Endothelial cell (in vitro differentiated cells): ENCODE results near the gene SEPTIN5. TPM values are rescaled to one million over a fixed set of nuclear protein-coding genes. Genes with fewer than 3 reads are reported as not detected.

ENCODE experiments used
- DNase-seq: peaks from one replicate; pipeline ENCODE4 v3.0.0; 2021; ENCODE audit warnings: low spot score
- H3K27ac Mint-ChIP-seq: one replicate; pipeline ENCODE4 v1.8.0; 2021; ENCODE audit warnings: mixed read lengths, inconsistent platforms; ENCODE audit not compliant: unreplicated experiment
- H3K27me3 Mint-ChIP-seq: one replicate; pipeline ENCODE4 v1.8.0; 2021; ENCODE audit warnings: mild to moderate bottlenecking, moderate library complexity, mixed read lengths, inconsistent platforms; ENCODE audit not compliant: unreplicated experiment
- H3K36me3 Mint-ChIP-seq: one replicate; pipeline ENCODE4 v1.8.0; 2021; ENCODE audit warnings: mild to moderate bottlenecking, low read depth, mixed read lengths, inconsistent platforms; ENCODE audit not compliant: unreplicated experiment
- H3K4me1 Mint-ChIP-seq: one replicate; pipeline ENCODE4 v1.8.0; 2021; ENCODE audit warnings: mild to moderate bottlenecking, mixed read lengths, inconsistent platforms; ENCODE audit not compliant: unreplicated experiment
- H3K4me3 Mint-ChIP-seq: one replicate; pipeline ENCODE4 v1.8.0; 2021; ENCODE audit warnings: mild to moderate bottlenecking, mixed read lengths, inconsistent platforms; ENCODE audit not compliant: unreplicated experiment
- H3K9me3 Mint-ChIP-seq: one replicate; pipeline ENCODE4 v1.8.0; 2021; ENCODE audit warnings: mixed read lengths, inconsistent platforms; ENCODE audit not compliant: unreplicated experiment
- total RNA-seq: library from RNA; stranded (reverse); fragmentation: NEBNext Ultra II Directional; extraction: Animal tissue kit (Norgen Biotek cat#: 25700); gene quantifications from one replicate; pipeline ENCODE4 v1.2.1, GENCODE V29; 2021; ENCODE audit not compliant: unreplicated experiment
- TF ChIP-seq, protein P1 (sequence below): fragments of 200-600 bp; sonication (generic); IDR thresholded peaks from one replicate; pipeline ENCODE4 v1.5.0; 2021; ENCODE audit warnings: antibody characterized with exemption; ENCODE audit not compliant: unreplicated experiment

SEPTIN5 gene
- total RNA-seq, 1 donor from 2014 or later: 2.3 TPM

DNA sequence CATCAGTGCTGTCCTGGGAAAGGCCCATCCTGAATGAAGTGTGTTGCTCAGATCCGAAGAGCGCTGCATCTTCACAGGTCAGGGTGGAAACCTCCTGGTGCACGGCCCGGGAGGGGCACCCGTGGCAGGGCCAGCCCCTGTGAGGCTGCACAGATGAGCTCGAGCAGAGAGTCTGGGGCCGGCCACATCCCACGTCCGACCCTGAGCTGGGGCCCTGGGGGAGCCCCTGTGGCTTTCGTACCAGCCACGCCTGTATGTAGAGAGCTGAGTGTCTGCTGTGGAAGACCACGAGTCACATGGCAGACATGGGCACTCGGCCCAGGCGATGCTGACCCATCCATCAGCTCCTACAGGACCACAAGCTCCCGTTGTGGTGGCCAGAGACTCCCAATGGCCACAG, 24.9 kb upstream of the SEPTIN5 start:
- TF ChIP-seq, protein P1, sequence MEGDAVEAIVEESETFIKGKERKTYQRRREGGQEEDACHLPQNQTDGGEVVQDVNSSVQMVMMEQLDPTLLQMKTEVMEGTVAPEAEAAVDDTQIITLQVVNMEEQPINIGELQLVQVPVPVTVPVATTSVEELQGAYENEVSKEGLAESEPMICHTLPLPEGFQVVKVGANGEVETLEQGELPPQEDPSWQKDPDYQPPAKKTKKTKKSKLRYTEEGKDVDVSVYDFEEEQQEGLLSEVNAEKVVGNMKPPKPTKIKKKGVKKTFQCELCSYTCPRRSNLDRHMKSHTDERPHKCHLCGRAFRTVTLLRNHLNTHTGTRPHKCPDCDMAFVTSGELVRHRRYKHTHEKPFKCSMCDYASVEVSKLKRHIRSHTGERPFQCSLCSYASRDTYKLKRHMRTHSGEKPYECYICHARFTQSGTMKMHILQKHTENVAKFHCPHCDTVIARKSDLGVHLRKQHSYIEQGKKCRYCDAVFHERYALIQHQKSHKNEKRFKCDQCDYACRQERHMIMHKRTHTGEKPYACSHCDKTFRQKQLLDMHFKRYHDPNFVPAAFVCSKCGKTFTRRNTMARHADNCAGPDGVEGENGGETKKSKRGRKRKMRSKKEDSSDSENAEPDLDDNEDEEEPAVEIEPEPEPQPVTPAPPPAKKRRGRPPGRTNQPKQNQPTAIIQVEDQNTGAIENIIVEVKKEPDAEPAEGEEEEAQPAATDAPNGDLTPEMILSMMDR: no peak
- Mint-ChIP-seq H3K27me3 (peaks cover 2% of the 10 kb centered on the region), H3K9me3 (no peaks in the 10 kb centered on the region), H3K4me3 (no peak overlapping the region), H3K27ac (no peak overlapping the region), H3K4me1 (peaks cover 3% of the 10 kb centered on the region), H3K36me3 (peaks cover 3% of the 10 kb centered on the region)
- DNase-seq: no peak

DNA sequence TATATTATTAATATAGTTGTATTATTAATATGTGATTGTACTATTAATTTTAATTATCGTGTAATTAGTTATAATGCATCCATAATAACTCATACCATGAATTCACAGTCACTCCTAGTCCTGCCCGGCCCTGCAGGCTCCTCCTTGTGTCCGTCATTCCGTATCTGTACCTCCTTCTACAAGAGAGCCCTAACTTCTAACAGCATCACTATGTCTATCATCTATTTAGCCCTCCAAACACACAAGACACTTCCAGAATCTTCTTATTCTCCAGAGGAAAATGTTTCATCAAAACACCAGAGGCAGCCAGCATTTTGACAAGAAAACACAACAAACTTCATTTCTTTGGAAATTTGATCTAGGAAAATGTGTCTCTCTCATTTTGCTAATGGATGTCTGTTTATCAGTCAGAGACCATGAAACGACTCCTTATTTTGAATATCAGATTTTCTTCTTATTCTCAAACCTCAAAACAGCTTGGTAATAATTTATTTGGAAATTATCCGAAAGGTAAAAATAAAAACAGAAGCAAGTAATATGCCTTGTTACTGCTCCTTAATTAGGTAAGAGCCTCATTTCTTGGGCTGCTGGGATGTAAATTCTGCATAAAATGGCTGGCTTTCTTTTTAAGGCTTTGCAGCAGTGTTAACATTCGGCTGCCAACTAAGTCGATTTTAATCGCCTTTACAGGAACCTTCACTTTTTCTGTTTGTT, 23.1 kb upstream of the SEPTIN5 start:
- Mint-ChIP-seq H3K27ac (no peak overlapping the region), H3K4me3 (no peak overlapping the region), H3K9me3 (no peaks in the 10 kb centered on the region), H3K36me3 (peaks cover 3% of the 10 kb centered on the region), H3K4me1 (peaks cover 3% of the 10 kb centered on the region), H3K27me3 (no peaks in the 10 kb centered on the region)
- DNase-seq: no peak
- TF ChIP-seq, protein P1: no peak

DNA sequence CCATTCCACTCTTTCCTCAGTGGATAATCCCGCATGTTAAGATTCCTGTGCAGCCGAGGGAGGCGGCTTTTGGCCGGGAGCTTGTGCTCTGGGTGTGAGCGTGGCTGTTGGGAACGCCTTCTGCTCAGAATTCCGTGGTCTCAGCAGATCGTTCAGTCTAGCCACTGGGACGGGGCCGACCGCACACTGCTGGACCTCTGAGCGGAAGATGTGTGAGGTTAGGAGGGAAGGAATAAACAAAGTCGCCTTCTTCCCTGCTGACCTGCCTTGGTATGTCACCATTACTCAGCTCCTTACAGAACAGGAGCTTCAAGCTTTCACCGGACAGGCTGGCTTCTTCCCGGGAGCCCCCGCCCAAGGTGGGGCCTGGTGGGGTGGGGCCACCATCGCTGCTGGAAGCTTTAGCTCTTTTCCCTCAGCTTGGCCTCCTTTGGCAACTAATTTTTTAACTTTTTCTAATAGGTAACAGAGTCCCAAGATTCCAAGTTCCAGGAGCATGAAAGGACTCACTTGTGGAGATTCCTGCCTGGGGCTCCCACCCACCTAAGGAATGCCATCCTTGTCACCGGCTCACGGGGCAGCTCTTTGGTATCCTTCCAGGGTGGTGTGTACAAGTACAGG, 22.5 kb upstream of the SEPTIN5 start:
- Mint-ChIP-seq H3K9me3 (no peaks in the 10 kb centered on the region), H3K27ac (no peak overlapping the region), H3K4me1 (peaks cover 3% of the 10 kb centered on the region), H3K27me3 (no peaks in the 10 kb centered on the region), H3K36me3 (peaks cover 1% of the 10 kb centered on the region), H3K4me3 (no peak overlapping the region)
- TF ChIP-seq, protein P1: no peak
- no peak for DNase-seq

DNA sequence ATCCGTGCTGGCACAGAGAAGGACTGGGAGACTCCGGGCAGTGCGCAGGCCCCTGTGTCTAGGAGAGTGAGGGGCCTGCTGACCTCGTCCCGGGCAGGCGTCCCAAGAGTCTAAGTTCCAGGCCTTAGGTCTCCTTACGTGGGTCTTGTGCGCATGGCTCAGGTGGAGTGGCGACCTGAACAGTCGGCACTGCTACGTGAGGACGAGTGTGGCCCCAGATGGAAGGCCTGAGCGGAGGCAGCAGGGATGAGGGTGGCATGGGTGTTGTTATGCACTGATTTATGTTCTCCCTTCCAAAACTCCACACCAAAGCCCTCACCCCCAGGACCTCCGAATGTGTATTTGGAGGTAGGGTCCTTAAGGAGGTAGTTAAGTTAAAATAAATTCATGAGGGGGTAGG, 20.7 kb upstream of the SEPTIN5 start:
- Mint-ChIP-seq H3K4me3 (no peak overlapping the region), H3K27me3 (no peaks in the 10 kb centered on the region), H3K27ac (no peak overlapping the region), H3K36me3 (no peaks in the 10 kb centered on the region), H3K9me3 (no peaks in the 10 kb centered on the region), H3K4me1 (peaks cover 3% of the 10 kb centered on the region)
- DNase-seq: no peak
- TF ChIP-seq, protein P1: no peak

DNA sequence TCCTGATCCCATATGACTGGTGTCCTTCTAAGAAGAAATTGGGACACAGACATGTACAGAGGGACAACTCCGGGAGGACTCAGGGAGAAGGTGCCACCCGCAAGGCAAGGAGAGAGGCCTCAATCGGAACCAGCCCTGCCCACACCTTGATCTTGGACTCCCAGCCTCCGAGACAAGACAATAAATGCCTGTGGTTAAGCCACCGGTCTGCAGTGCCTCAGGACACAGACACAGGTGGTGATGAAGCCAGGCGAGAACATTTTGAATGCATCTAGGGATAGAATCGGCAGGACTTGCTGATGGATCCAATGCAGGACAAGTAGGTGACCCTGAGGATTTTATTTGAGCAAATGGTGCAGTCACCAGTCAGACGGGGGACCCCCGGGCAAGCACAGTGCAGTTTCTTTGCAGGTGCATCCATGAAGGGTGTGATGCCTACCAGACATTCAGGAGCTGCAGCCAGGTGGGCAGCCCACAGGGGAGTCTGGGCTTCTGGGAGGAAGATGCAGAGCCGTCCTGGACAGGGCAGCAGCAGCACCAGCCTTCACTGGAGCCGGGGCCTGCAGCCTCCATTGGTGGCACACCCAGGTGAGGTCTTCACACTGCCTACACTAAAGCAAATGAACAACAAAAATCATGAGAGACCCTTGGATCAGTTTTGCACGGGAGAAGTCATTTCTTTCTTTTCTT, 20.2 kb upstream of the SEPTIN5 start:
- Mint-ChIP-seq H3K4me1 (peaks cover 3% of the 10 kb centered on the region), H3K4me3 (no peak overlapping the region), H3K27ac (no peak overlapping the region), H3K9me3 (no peaks in the 10 kb centered on the region), H3K36me3 (no peaks in the 10 kb centered on the region), H3K27me3 (no peaks in the 10 kb centered on the region)
- no peak for DNase-seq
- TF ChIP-seq, protein P1: no peak
